Psoas muscle (tissue), 8 donors: Measurements from ENCODE around the gene SSRP1. TPM values are rescaled to one million over a fixed set of nuclear protein-coding genes. Genes with fewer than 3 reads are reported as not detected.

Experiments used
- ATAC-seq, 4 donors: fragments of 200-7000 bp; cut with Tn5 transposase; one replicate each; pipeline ENCODE4 v1.9.1; 2020; ENCODE audit warnings: moderate library complexity in 3 of 4, mild to moderate bottlenecking in 2 of 4
- DNase-seq, 2 donors: peaks; one replicate each; pipeline ENCODE4 v3.0.0-alpha.2; 2020
- H3K27ac ChIP-seq: fragments of 200-600 bp; one replicate; pipeline ENCODE4 v1.8.0; 2022
- H3K27me3 ChIP-seq, 3 donors: fragments of 200-600 bp in 1 of 3; one replicate each; pipeline versions ENCODE4 v1.6.1 to v1.8.0; 2013 to 2022; ENCODE audit warnings: low read length in 2 of 3, mild to moderate bottlenecking in 2 of 3, moderate library complexity in 1 of 3; ENCODE audit not compliant: insufficient read depth in 3 of 3
- H3K36me3 ChIP-seq, 2 donors: fragments of 200-600 bp in 1 of 2; one replicate each; pipeline versions ENCODE4 v1.6.1 to v1.8.0; 2013 to 2022; ENCODE audit warnings: low read depth in 1 of 2, mild to moderate bottlenecking in 1 of 2, moderate library complexity in 1 of 2; ENCODE audit not compliant: insufficient read depth in 1 of 2
- H3K4me1 ChIP-seq: fragments of 200-600 bp; one replicate; pipeline ENCODE4 v1.8.0; 2022
- H3K4me3 ChIP-seq: fragments of 200-600 bp; one replicate; pipeline ENCODE4 v1.8.0; 2022; ENCODE audit warnings: mild to moderate bottlenecking
- H3K9me3 ChIP-seq: fragments of 200-600 bp; one replicate; pipeline ENCODE4 v1.8.0; 2022
- CTCF ChIP-seq: fragments of 200-600 bp; IDR thresholded peaks from one replicate; pipeline ENCODE4 v1.8.0; 2022; ENCODE audit warnings: antibody characterized with exemption
- WGBS, 3 donors: extraction: QIAGEN DNeasy Blood & Tissue Kit; methylation state at CpG; one replicate each; pipeline versions ENCODE4 v1.1.6 to v1.1.7; 2013; 5-methylcytosine and 5-hydroxymethylcytosine counted together
- intact Hi-C, 2 donors: fragments of 100-400 bp; cut with DNase I; formaldehyde crosslinking; loops; one replicate each; pipeline versions ENCODE4 v1.11.0 to v1.14.2; 2022
- polyA plus RNA-seq, 3 donors: library from polyadenylated mRNA; stranded (reverse); fragments of 200-250 nt; gene quantifications; one replicate each; pipeline ENCODE4 v1.2.3, GENCODE V29; 2013
- total RNA-seq, 4 donors: library from RNA; stranded (reverse); fragmentation: NEBNext Ultra II Directional in 2 of 4; extraction: Animal tissue kit (Norgen Biotek cat#: 25700) in 2 of 4; gene quantifications; one replicate each; pipeline versions ENCODE4 v1.2.1 to v1.2.4, GENCODE V29; 2021 to 2023
- donor health status: healthy with polysubstance abuse.
- donor health status: DM: no; HTN: no; CAD: no; lungs with moderate emphysema.
- donor health status: Bipolar disorder and iron deficiency.
- donor health status: healthy.
- donor health status: DM: yes; HTN: yes; CAD: no.
- donor health status: DM: no; HTN: no; CAD: no.
- donor health status: DM: no; HTN: no; CAD: no.
- donor health status: DM: yes; HTN: yes; CAD: no.

The SSRP1 gene
- total and polyA plus RNA-seq, 7 donors: 69.0 to 138 (median 94.0) TPM

GRCh38 chr11:57377107-57377506 is 41.4 kb upstream of the SSRP1 start:
- WGBS, 3 donors: 47 to 56% (median 56%) methylated on average over 5 of the region's 5 CpGs
- H3K36me3 ChIP-seq: no peaks in the 10 kb centered on the region
- no peaks in the 10 kb centered on the region for H3K9me3 ChIP-seq
- no peak overlapping the region for H3K4me3 ChIP-seq
- no peak for DNase-seq
- peaks cover 0 to 5% (median 4%) of the 10 kb centered on the region in 3 donors for H3K27me3 ChIP-seq
- no peak overlapping the region for H3K27ac ChIP-seq
- H3K4me1 ChIP-seq: no peaks in the 10 kb centered on the region
- no peak for ATAC-seq
- intact Hi-C loops: no loop called here
- TF ChIP-seq CTCF: no peak

DNA sequence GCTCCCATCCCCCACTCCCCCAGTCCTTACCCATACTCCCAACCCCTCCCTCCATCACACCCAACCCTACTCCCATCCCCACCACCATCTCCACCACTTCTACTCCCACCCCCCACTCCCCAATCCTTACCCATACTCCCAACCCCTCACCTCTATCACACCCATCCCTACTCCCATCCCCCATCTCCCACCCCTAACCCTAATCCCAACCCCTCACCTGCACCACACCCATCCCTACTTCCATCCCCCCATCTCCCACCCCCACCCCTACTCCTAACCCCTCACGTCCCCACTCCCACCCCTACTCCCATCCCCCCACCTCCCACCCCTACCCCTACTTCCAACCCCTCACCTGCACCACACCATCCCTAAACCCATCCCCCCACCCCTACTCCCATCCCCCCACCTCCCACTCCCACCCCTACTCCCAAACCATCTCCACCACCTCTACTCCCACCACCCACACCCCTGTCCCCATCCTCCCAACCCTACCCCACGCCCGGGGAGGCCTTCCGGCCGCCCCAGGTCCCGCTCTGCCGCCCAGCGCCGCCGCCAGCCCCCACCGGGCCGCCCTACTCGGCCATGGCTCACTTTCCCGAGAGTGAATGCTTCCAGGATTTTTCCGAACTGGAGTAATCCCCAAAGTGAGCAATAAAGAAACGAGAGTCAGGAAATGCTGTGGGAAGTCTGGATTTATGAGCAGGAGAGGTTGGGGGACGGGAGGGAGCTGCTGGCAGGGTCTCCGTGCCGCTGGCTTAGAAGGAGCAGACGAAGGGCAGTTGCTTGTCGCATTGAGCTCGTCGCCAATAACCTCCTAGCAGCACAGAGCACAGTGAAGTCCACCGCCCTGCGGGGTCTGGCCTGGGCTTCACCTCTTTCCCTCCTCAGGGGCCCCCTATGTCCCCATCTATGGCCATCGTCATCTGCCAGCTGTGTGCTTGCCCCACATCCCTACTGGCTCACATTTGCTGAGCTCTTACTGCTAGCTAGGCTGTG is 40.7 kb upstream of the SSRP1 start:
- ATAC-seq (no peak), DNase-seq (no peak)
- Histone ChIP-seq H3K27me3 (peaks cover 0 to 5% (median 4%) of the 10 kb centered on the region in 3 donors), H3K36me3 (no peaks in the 10 kb centered on the region), H3K4me1 (no peaks in the 10 kb centered on the region), H3K9me3 (no peaks in the 10 kb centered on the region), H3K4me3 (no peak overlapping the region), H3K27ac (no peak overlapping the region)
- no peak for TF ChIP-seq CTCF
- 39 to 48% (median 43%) methylated on average over 26 of the region's 26 CpGs for WGBS, 3 donors
- intact Hi-C loops: no loop called here

DNA sequence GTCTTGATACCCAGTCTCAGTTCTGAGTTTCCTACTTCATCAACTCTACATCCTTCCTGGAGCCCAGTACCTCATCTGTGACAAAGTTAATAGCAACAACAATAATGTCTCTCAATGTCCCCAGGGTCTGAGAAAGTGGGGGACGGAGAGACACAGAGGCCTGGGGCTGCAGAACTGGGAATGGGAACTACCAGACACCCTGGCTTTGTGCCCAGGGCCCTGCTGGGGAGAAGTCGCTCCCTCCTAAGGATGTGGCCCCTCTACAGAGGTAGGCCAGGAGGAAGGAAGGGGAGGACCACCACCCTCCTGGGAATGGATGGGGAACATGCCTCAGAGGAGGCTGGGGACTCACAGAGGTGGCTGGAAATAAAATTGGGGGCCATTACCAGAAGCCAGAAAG is 39.8 kb upstream of the SSRP1 start:
- Histone ChIP-seq H3K36me3 (no peaks in the 10 kb centered on the region), H3K4me3 (no peak overlapping the region), H3K27me3 (peaks cover 0 to 5% (median 4%) of the 10 kb centered on the region in 3 donors), H3K4me1 (no peaks in the 10 kb centered on the region), H3K9me3 (no peaks in the 10 kb centered on the region), H3K27ac (no peak overlapping the region)
- no peak for TF ChIP-seq CTCF
- intact Hi-C loops: no loop called here
- DNase-seq (no peak), ATAC-seq (no peak)
- 59 to 69% (median 67%) methylated on average over 2 of the region's 2 CpGs for WGBS, 3 donors

DNA sequence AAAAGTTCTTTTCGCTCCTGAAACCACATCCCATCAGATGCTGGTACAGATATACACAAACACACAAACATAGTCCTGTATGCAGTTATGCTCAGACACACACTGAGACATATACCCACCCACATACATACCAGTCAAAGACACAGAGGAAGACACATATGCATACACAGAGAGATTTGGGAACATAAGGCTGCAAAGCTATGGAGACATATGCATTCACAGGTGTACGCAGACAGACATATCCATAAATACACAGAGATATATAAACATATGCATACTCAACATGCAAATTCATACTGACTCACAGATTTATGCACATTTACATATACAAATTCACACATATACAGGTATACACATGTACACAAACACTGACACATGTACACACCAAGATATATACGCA is 39.3 kb upstream of the SSRP1 start:
- no peaks in the 10 kb centered on the region for H3K4me1 ChIP-seq
- H3K27me3 ChIP-seq: peaks cover 0 to 5% (median 4%) of the 10 kb centered on the region in 3 donors
- TF ChIP-seq CTCF: no peak
- no peaks in the 10 kb centered on the region for H3K36me3 ChIP-seq
- intact Hi-C loops: no loop called here
- ATAC-seq (no peak), DNase-seq (no peak)
- no peak overlapping the region for H3K4me3 ChIP-seq
- no peaks in the 10 kb centered on the region for H3K9me3 ChIP-seq
- H3K27ac ChIP-seq: no peak overlapping the region
- WGBS, 3 donors: 90 to 96% (median 92%) methylated on average over 3 of the region's 3 CpGs
